ENCODE measurements around the gene METTL27. TPM values are rescaled to one million over a fixed set of nuclear protein-coding genes. Genes with fewer than 3 reads are reported as not detected.
"Not testable (repeated sequence)": the region's sequence is repeated elsewhere in the genome, so short reads cannot be mapped to it uniquely, and the experiment has no call there.

The METTL27 gene, protein sequence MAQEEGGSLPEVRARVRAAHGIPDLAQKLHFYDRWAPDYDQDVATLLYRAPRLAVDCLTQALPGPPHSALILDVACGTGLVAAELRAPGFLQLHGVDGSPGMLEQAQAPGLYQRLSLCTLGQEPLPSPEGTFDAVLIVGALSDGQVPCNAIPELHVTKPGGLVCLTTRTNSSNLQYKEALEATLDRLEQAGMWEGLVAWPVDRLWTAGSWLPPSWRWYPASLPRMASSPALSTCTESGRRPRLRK
- total RNA-seq: 0.41 and 5.3 TPM in 2 replicates

- no peak for DNase-seq (ENCODE audit: extremely low read depth, low read depth, low spot score)
These were observed at the start of gene METTL27 for GRCh38 chr7:73842067-73842976. Gene METTL27, minus strand, starts transcription at chr7:73842516. Its CDS starts 376 bp downstream, at chr7:73842140.

DNA sequence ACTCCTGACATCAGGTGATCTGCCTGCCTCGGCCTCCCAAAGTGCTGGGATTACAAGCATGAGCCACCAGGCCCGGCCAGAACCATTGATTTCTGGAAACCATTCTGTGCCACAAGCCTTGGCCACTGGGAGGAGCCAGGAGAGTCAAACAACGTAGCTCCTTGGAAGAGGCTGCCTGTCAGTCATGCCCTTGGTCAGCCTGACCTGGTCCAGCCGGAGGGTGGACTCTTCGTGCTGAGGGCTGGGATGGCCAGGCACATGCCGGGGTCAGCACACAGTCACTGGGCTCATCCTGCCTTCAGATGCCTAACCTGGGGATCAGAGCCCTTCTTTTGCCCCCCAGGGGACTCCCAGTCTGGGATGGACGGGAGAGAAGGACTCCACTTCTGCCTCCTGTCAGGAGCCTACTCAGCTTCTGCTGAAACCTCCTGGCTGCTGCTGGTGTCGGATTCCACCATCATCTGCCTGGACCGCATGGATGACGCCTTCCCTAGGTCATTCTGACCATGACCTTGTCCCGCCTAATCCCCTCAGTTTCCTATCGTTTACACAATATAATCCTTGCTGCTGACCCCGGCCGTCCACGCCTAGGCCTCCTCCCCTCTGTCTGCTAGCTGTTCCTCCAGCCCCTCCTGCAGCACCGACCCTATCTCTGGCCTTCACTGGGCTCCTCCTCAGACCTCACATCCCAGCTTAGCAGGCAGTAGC, 49.0 kb upstream of the METTL27 start:
- DNase-seq (ENCODE audit: extremely low read depth, low read depth, low spot score): no peak

- no peak for DNase-seq (ENCODE audit: extremely low read depth, low read depth, low spot score)
These were observed 48.3 kb upstream of the METTL27 start for GRCh38 chr7:73890555-73891147.

DNA sequence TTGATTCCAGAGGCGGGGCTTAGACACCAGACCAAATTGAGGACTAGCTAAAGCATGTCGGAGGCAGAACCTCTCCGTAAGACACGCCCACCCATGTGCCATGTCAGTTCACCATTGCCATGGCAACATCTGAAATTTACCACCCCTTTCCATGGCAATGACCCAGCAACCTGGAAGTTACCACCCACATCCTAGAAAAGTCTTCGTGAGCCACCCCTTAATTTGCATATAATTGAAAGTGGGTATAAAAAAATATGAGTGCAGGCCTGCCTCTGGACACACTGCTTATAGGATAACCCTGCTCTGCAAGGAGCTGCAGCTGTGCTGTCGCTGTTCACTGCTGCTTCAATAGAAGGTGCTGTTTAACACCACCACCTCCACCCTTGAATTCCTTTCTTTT, 46.6 kb upstream of the METTL27 start:
- no peak for DNase-seq (ENCODE audit: extremely low read depth, low read depth, low spot score)

GRCh38 chr7:73887762-73888161, 45.4 kb upstream of the METTL27 start:
- no peak for DNase-seq (ENCODE audit: extremely low read depth, low read depth, low spot score)

GRCh38 chr7:73885975-73886798, 43.9 kb upstream of the METTL27 start:
- no peak for DNase-seq (ENCODE audit: extremely low read depth, low read depth, low spot score)

GRCh38 chr7:73885433-73885974, 43.2 kb upstream of the METTL27 start:
- no peak for DNase-seq (ENCODE audit: extremely low read depth, low read depth, low spot score)

DNA sequence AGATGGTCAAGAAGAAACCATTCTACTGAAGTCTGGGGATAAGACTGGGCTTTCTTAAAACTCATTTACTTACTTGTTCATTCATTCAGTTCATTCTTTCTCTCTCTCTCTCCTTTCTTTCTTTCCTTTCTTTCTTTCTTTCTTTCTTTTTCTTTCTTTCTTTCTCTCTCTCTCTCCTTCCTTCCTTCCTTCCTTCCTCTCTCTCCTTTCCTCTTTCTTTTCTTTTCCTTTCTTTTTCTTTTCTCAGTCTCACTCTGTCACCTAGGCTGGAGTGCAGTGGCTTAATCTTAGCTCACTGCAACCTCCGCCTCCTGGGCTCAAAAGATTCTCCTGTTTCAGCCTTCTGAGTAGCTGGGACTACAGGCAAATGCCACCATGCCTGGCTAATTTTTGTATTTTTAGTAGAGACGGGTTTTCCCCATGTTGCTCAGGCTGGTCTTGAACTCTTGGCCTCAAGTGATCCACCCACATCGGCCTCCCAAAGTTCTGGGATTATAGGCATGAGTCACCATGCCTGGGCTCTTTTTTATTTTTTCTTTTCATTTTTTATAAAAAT, 42.6 kb upstream of the METTL27 start:
- not testable (repeated sequence) for DNase-seq (ENCODE audit: extremely low read depth, low read depth, low spot score)

- no peak for DNase-seq (ENCODE audit: extremely low read depth, low read depth, low spot score)
These were observed 39.7 kb upstream of the METTL27 start for GRCh38 chr7:73882047-73882402.

GRCh38 chr7:73881352-73882046, 39.2 kb upstream of the METTL27 start:
- DNase-seq (ENCODE audit: extremely low read depth, low read depth, low spot score): no peak

DNA sequence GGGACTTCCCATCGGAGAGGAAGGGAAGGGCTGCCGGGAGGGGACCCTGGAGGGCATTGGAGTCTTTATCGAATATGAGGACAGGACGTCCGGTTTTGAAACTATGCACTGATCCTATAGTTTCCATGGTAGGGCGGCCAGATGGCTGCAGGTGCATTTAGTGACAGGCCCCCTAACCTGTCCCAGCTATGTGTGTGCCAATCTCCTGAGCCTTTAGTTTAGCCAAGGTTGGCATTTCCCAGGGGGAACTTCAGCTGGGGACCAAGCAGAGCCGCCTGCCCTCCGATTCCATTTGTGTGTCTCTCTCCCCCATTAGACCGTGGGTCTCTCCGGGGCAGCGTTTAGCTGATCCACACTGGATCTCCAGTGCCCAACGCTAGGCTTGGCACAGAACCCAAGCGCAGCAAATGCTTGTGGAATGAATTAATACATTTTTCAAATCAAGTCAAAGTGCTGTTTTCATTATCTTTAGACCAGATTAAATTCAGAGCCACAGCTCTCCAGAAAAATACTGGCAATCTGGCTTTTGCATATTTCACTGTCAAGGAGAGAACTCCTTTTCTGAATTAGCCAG, 38.5 kb upstream of the METTL27 start:
- no peak for DNase-seq (ENCODE audit: extremely low read depth, low read depth, low spot score)

DNA sequence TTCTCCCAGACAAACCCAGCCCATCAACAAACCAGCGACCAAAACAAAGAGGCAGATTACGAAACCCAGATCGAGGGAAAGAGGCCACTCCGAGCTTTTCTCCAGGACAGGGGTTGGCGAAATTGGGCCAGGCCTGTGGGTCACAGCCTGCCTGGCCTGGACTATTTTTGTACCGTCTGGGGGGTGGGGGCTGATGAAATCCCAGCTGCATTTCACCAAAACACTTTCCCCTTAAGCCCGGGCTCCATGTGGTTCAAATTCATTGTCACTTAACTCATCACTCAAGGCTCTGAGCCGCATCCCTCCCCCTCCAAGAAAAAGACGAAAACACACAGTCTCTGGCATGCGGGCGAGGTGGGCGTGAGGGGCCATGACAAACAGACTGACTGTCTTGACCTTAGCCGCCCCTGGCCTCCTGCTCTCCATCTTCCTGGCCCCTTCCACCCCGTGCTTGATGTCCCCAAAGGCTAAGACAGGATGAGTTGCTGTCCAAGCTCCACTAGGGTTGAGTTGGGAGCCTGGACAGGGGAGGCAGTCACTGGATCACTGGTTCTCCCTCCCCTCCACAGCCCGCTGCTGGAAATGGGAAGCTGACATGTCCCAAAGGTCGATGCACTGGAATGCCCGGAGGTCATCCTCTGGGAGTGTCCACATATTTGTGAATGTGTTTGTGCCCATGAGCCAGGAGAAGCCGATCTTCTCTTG, 37.8 kb upstream of the METTL27 start:
- DNase-seq (ENCODE audit: extremely low read depth, low read depth, low spot score): no peak

- no peak for DNase-seq (ENCODE audit: extremely low read depth, low read depth, low spot score)
These were observed 34.7 kb upstream of the METTL27 start for GRCh38 chr7:73876973-73877372.

GRCh38 chr7:73876361-73876760, 34.0 kb upstream of the METTL27 start:
- no peak for DNase-seq (ENCODE audit: extremely low read depth, low read depth, low spot score)

- DNase-seq (ENCODE audit: extremely low read depth, low read depth, low spot score): no peak
These were observed 30.0 kb upstream of the METTL27 start for GRCh38 chr7:73872056-73872908.

GRCh38 chr7:73871163-73872011, 29.1 kb upstream of the METTL27 start:
- DNase-seq (ENCODE audit: extremely low read depth, low read depth, low spot score): no peak

Data from glomerular endothelial cell (primary cell).